GM12875 (cell line): ENCODE results near the gene MAPKAP1.

Experiments used
- H3K4me3 ChIP-seq: one replicate; pipeline ENCODE4 v1.5.1; 2011; ENCODE audit warnings: low read depth, low read length, control low read depth
- CTCF ChIP-seq: IDR thresholded peaks from 2 replicates; pipeline ENCODE4 v1.5.1; 2011; ENCODE audit warnings: low read depth, mild to moderate bottlenecking, control low read depth, inconsistent platforms, low read length, moderate library complexity, borderline replicate concordance; ENCODE audit not compliant: insufficient read depth

The MAPKAP1 gene

DNA sequence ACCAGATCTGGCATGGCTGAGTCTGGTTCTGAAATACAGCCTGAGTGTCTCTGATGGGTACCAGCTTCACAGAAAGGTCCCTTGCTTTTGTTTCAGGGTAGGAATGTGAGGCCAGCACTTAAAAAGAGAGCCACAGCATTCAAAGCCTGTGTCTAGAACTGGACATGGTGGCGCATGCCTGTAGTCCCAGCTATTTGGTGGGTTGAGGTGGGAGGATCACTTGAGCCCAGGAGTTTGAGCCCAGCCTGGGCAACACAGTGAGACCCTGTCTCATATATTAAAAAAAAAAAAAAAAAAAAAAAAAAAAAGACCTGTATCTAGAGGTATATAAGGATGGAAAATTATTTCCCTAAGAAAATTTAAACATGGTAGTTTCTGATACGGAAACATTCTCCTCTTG, 243.1 kb downstream of the MAPKAP1 start:
- H3K4me3 ChIP-seq = no peak overlapping the region
- TF ChIP-seq CTCF = no peak

DNA sequence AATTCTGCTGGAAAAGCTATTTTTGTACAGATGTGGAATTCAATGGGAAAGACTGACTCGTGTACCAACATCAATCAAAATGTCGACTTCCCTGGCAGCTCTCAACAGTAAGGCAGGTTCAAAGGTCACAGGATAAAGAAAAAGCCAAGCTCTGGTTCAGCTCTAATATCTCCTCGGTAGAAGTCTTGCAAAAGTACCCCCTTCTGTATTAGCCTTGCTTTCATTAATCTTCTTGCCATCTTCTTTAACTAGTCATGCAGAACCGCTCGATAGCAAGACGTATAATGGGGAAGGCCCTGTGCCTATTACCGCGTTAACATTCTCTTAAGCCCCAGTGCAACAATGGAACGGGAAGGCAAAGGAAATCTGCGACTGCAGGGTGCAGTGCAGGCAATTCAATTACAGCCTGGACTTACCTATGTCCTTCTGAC, 244.1 kb downstream of the MAPKAP1 start:
- no peak for TF ChIP-seq CTCF
- H3K4me3 ChIP-seq = no peak overlapping the region

DNA sequence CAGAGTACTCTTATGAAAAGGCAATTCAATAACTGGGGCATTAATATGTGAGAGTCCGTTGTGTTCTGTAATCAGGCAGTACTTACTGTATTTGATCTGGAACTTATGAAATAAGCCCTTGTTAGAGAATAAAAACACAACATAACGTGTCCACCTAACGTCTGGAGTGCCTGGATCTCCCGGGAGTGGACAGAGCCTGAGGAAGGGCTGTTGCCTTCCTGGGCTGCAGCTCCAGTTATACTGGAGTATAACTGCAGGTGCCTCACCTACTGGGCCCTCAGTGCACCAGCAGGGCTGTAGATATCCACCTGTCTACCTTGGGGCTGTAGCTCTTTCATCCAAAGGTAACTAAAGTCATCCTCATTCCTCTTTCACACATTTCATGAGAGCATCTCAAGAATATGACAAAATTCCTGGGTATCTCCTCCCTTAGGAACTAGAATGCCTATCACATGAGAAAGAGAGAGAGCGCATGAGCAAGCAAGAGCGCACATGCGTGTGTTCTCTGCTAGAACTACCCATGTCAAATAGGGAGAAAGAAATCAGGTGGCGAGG, 245.3 kb downstream of the MAPKAP1 start:
- TF ChIP-seq CTCF = no peak
- no peak overlapping the region for H3K4me3 ChIP-seq

DNA sequence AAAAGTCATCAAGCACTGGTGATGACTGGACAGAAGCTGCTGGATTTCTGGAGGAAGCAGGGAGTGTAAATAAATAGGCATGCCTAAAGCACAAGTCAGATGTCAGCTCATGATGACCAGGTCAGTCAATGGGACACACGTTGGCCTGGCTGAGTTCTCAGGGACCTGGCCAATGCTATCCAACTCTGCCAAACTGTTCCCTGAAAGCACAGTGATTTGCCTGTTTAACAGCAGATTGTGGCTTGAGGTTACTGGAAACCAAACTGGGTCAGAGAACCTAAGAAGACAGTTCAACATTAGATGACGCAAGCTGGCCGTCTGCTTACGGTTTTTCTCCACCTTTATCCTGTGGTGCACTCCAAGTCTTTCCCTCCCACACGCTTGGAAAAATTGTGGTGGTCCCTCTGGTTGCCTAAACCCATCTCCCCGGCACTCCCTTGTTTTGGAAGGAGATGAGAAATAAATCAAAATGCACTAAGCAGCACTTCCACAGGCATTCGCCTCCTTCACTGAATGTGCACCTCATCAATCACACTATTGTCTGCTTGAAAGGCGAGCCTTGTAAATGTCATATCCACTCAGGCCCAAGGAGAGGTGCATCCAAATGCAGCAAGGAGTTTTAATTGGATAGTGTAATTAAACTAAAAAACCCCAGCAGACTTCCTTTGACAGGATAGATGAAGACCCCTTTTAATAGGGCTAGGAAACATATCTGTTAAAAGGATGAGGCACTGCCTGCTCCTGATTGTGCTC, 245.9 kb downstream of the MAPKAP1 start:
- H3K4me3 ChIP-seq = no peak overlapping the region
- no peak for TF ChIP-seq CTCF

- TF ChIP-seq CTCF = no peak
- no peak overlapping the region for H3K4me3 ChIP-seq
Observed at GRCh38 chr9:125460346-125460745, 246.7 kb downstream of the MAPKAP1 start.

- H3K4me3 ChIP-seq = no peak overlapping the region
- TF ChIP-seq CTCF = no peak
Observed at GRCh38 chr9:125457357-125457756, 249.7 kb downstream of the MAPKAP1 start.

DNA sequence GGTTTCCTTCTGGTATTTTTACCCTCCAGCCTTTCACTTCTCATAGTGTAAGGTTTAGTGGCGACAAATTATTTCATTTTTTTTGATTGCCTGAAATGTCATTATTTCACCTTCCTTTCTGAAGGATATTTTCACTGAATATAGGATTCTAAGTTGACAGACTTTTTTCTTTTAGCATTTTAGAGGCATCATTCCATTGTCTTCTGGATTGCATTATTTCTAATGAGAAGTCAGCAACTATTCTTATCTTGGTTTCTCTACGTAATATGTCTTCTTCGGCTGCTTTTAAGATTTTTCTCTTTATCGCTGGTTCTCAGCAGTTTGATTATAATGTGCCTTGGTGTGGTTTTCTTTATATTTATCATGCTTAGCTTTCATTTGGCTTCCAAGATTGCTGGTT, 251.1 kb downstream of the MAPKAP1 start:
- no peak for TF ChIP-seq CTCF
- no peak overlapping the region for H3K4me3 ChIP-seq
